Measurements from ENCODE around the gene MRTFB. TPM values are rescaled to one million over a fixed set of nuclear protein-coding genes. Genes with fewer than 3 reads are reported as not detected.
"Not testable (repeated sequence)": the region's sequence is repeated elsewhere in the genome, so short reads cannot be mapped to it uniquely, and the experiment has no call there.

Gene MRTFB
- total and polyA plus RNA-seq, 9 donors, result 7.2 to 45.6 (median 36.6) TPM

DNA sequence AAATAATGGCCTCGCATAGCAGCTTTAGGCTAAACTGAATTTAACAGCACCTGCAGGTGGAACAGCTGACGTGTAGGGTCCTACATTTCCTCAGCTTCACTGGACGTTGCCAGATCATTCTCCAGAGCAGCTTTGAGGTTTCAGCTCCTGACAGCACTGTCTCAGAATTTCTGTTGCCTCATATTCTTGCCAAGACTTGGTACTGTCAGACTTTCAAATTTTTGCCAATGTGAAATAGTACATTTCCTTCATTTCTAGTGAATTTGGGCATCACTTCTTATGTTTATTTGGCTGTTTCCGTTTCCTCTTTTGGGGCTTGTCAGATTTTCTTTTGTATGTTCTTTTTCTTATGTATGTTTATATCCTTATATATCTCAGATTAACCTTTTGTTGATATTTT is 48.7 kb downstream of the MRTFB start:
- Histone ChIP-seq H3K27me3 (no peaks in the 10 kb centered on the region), H3K9me3 (no peaks in the 10 kb centered on the region), H3K36me3 (no peaks in the 10 kb centered on the region), H3K27ac (no peak overlapping the region), H3K4me3 (no peak overlapping the region), H3K4me1 (ENCODE audit: insufficient read depth) (no peaks in the 10 kb centered on the region)
- TF ChIP-seq EP300 (IDR thresholded peaks at IDR 0.05), result no peak
- no peak for TF ChIP-seq POLR2A (IDR thresholded peaks at IDR 0.05)
- TF ChIP-seq, protein P1, sequence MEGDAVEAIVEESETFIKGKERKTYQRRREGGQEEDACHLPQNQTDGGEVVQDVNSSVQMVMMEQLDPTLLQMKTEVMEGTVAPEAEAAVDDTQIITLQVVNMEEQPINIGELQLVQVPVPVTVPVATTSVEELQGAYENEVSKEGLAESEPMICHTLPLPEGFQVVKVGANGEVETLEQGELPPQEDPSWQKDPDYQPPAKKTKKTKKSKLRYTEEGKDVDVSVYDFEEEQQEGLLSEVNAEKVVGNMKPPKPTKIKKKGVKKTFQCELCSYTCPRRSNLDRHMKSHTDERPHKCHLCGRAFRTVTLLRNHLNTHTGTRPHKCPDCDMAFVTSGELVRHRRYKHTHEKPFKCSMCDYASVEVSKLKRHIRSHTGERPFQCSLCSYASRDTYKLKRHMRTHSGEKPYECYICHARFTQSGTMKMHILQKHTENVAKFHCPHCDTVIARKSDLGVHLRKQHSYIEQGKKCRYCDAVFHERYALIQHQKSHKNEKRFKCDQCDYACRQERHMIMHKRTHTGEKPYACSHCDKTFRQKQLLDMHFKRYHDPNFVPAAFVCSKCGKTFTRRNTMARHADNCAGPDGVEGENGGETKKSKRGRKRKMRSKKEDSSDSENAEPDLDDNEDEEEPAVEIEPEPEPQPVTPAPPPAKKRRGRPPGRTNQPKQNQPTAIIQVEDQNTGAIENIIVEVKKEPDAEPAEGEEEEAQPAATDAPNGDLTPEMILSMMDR (IDR thresholded peaks at IDR 0.05), result no peak
- intact Hi-C loops (cut with DNase I), result no loop called here
- DNase-seq, result no peak
- 80 to 81% (median 81%) methylated on average over 4 of the region's 4 CpGs for WGBS, 3 donors

DNA sequence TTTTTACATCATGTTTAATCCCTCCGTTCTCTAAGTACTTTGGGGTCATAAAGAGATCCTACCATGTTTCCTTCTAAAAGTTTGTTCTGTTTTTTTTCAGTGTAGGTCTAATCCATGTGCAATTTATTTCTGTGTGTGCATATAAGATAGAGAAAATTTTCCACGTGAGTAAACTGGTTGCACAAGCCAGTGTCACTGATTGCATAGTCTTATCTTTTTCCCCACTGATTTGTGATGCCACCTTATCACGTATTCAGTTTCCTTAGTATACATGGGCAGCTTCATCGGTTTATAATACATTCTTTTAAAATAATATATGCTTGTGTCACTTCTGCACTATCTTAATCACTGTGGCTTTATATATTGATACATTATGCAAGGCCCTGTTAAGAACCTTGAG is 49.2 kb downstream of the MRTFB start:
- 77 to 91% (median 89%) methylated on average over 4 of the region's 4 CpGs for WGBS, 3 donors
- intact Hi-C loops (cut with DNase I), result no loop called here

DNA sequence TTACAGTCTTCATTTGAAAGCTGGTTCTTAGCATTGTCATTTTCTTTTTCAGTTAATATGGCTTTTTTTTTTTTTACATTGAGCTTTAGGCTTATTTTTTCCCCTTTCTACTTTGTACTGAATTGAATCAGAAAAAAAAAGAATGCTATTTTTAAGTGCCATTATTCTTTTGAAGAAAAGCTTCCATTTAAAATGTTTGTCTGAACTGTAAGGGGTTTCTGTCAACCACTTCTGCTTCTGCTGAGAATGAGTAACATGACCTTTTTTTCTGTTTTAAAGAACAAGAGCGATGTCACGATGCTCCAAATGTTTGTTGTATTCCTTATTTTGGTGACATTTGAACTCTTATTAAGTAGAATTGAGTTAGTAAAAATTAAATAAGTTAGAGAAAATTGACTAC is 50.0 kb downstream of the MRTFB start:
- Histone ChIP-seq H3K4me1 (ENCODE audit: insufficient read depth) (peaks cover 4% of the 10 kb centered on the region), H3K27ac (no peak overlapping the region), H3K4me3 (no peak overlapping the region), H3K36me3 (no peaks in the 10 kb centered on the region), H3K9me3 (no peaks in the 10 kb centered on the region), H3K27me3 (no peaks in the 10 kb centered on the region)
- 30 to 48% (median 42%) methylated on average over 2 of the region's 2 CpGs for WGBS, 3 donors
- no peak for DNase-seq
- intact Hi-C loops (cut with DNase I), result no loop called here
- TF ChIP-seq, protein P1 (IDR thresholded peaks at IDR 0.05), result no peak
- TF ChIP-seq POLR2A (IDR thresholded peaks at IDR 0.05), result no peak
- no peak for TF ChIP-seq EP300 (IDR thresholded peaks at IDR 0.05)

More for the DNA sequence above, 49.2 kb downstream of the MRTFB start:
- no peaks in the 10 kb centered on the region for H3K9me3 ChIP-seq
- H3K4me1 ChIP-seq (ENCODE audit: insufficient read depth), result peaks cover 4% of the 10 kb centered on the region
- TF ChIP-seq, protein P1 (IDR thresholded peaks at IDR 0.05), result no peak
- TF ChIP-seq EP300 (IDR thresholded peaks at IDR 0.05), result no peak
- TF ChIP-seq POLR2A (IDR thresholded peaks at IDR 0.05), result no peak
- DNase-seq, result no peak
- H3K36me3 ChIP-seq, result no peaks in the 10 kb centered on the region
- H3K4me3 ChIP-seq, result no peak overlapping the region
- H3K27ac ChIP-seq, result no peak overlapping the region
- no peaks in the 10 kb centered on the region for H3K27me3 ChIP-seq

DNA sequence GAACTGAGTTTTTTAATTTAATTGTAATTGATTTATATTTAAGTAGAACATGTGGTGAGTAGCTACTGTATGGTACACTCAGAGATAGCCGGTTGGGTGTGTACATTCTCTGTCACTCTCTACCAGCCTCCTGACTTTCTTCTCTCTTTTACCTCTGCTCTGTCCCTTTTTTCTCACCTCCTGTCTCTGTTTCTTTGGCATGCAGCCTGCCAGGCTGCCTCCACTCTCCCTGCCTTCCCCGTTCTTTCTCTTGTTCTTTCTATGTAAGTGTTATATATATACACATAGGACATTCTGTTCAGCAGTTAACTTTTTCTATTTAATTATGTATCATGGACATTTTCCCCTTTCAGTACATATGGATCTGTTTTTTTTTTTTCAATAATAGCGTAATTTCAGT is 50.8 kb downstream of the MRTFB start:
- Histone ChIP-seq H3K9me3 (no peaks in the 10 kb centered on the region), H3K36me3 (no peaks in the 10 kb centered on the region), H3K4me1 (ENCODE audit: insufficient read depth) (peaks cover 4% of the 10 kb centered on the region), H3K27me3 (no peaks in the 10 kb centered on the region), H3K27ac (no peak overlapping the region), H3K4me3 (no peak overlapping the region)
- intact Hi-C loops (cut with DNase I), result no loop called here
- WGBS, 3 donors, result 92 to 93% (median 92%) methylated on average over 3 of the region's 3 CpGs
- DNase-seq, result no peak
- TF ChIP-seq POLR2A (IDR thresholded peaks at IDR 0.05) (no peak), EP300 (IDR thresholded peaks at IDR 0.05) (no peak)
- TF ChIP-seq, protein P1 (IDR thresholded peaks at IDR 0.05), result no peak

DNA sequence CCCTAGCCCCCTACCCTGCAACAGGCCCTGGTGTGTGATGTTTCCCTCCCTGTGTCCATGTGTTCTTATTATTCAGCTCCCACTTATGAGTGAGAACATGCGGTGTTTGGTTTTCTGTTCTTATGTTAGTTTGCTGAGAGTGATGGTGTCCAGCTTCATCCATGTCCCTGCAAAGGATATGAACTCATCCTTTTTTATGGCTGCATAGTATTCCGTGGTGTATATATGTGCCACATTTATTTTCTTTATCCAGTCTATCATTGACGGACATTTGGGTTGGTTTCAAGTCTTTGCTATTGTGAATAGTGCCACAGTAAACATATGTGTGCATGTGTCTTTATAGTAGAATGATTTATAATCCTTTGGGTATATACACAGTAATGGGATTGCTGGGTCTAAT is 51.3 kb downstream of the MRTFB start:
- 94 to 99% (median 96%) methylated on average over 3 of the region's 3 CpGs for WGBS, 3 donors
- H3K4me1 ChIP-seq (ENCODE audit: insufficient read depth); H3K27ac ChIP-seq; H3K9me3 ChIP-seq; H3K36me3 ChIP-seq; intact Hi-C loops (cut with DNase I); H3K27me3 ChIP-seq; DNase-seq; H3K4me3 ChIP-seq: not testable (repeated sequence)
